H1 (cell line): ENCODE measurements around the gene ABLIM1. TPM values are rescaled to one million over a fixed set of nuclear protein-coding genes. Genes with fewer than 3 reads are reported as not detected.

Source experiments
- ASH2L ChIP-seq: fragments of 200-600, 300-600 bp; sonication (generic); IDR thresholded peaks from one replicate; pipeline ENCODE4 v1.7.1; 2017; ENCODE audit warnings: low read length
- CEBPB ChIP-seq: IDR thresholded peaks from 2 replicates; pipeline ENCODE4 v1.6.1; 2012; ENCODE audit warnings: low read depth, low read length
- CHD7 ChIP-seq: fragments of 300-600 bp; sonication (generic); IDR thresholded peaks from 2 replicates; pipeline ENCODE4 v1.7.1; 2012; ENCODE audit warnings: low read length, moderate library complexity, mild to moderate bottlenecking, inconsistent platforms; ENCODE audit not compliant: insufficient replicate concordance
- HDAC2 ChIP-seq, 2 experiments: fragments of 300-600 bp in 1 of 2; sonication (generic) in 1 of 2; IDR thresholded peaks; 2 replicates each; pipeline ENCODE4 v1.6.1; 2011 to 2012; ENCODE audit warnings: low read depth in 2 of 2, low read length in 2 of 2, mild to moderate bottlenecking in 2 of 2, moderate library complexity in 2 of 2, borderline replicate concordance in 1 of 2, inconsistent platforms in 1 of 2
- RBBP5 ChIP-seq: IDR thresholded peaks from 2 replicates; pipeline ENCODE4 v1.7.1; 2012; ENCODE audit warnings: low read depth, mild to moderate bottlenecking, inconsistent platforms, low read length, moderate library complexity, borderline replicate concordance
- RNF2 ChIP-seq: fragments of 200-900, 300-1000 bp; sonication (generic); IDR thresholded peaks from 2 replicates; pipeline ENCODE4 v1.7.1; 2016; ENCODE audit warnings: borderline replicate concordance, low read depth, mild to moderate bottlenecking, antibody characterized with exemption, low read length; ENCODE audit not compliant: poor library complexity, severe bottlenecking; ENCODE audit errors: missing control alignments
- SAP30 ChIP-seq: fragments of 300-600 bp; sonication (generic); IDR thresholded peaks from 2 replicates; pipeline ENCODE4 v1.7.1; 2012; ENCODE audit warnings: low read length, moderate library complexity, mild to moderate bottlenecking, inconsistent platforms; ENCODE audit not compliant: insufficient read depth, insufficient replicate concordance
- SIX5 ChIP-seq: IDR thresholded peaks from 2 replicates; pipeline ENCODE4 v1.6.1; 2011; ENCODE audit warnings: mild to moderate bottlenecking, low read depth, low read length
- polyA plus RNA-seq, 7 experiments: library from polyadenylated mRNA; depleted of rRNA in 3 of 7; stranded (reverse) in 5 of 7; unstranded in 2 of 7; fragments of >200 nt in 5 of 7; fragments of 200-250 nt in 2 of 7; gene quantifications; 1 replicate in 5 of 7; 2 replicates in 1 of 7; 4 replicates in 1 of 7; pipeline versions ENCODE4 v1.2.1 to v1.2.3, GENCODE V29; 2011 to 2013; ENCODE audit warnings: missing spikeins in 2 of 7, mixed read lengths in 2 of 7
- total RNA-seq: library from RNA; stranded (reverse); fragmentation: NEBNext Ultra II Directional; extraction: Animal tissue kit (Norgen Biotek cat#: 25700); gene quantifications from 2 replicates; pipeline ENCODE4 v1.2.1, GENCODE V29; 2021

ABLIM1 gene
- total and polyA plus RNA-seq, 2 of the 8 experiments (the other 6 are each of a cell fraction or from before 2014, with no cell fraction given): 51.2 to 51.7 TPM

GRCh38 chr10:114541081-114541796 is 116.8 kb downstream of the ABLIM1 start (continued):
- TF ChIP-seq CHD7 (no peak), RBBP5 (no peak), SIX5 (no peak), CEBPB (no peak), HDAC2 (IDR thresholded peaks at IDR 0.05; ENCODE audit: borderline replicate concordance in 1 of 2, low read depth in 2 of 2, low read length in 2 of 2) (no peak), ASH2L (no peak), SAP30 (no peak), RNF2 (no peak)
